GM12864 (cell line): ENCODE results near the gene NCAPG2.

Source experiments
- DNase-seq: peaks from one replicate; pipeline ENCODE4 v3.0.0-alpha.2; 2011; ENCODE audit warnings: low read depth
- H3K4me3 ChIP-seq: 2 replicates; pipeline ENCODE4 v1.5.1; 2011; ENCODE audit warnings: mild to moderate bottlenecking, low read depth, low read length, control low read depth
- TF ChIP-seq, protein P1 (sequence below): IDR thresholded peaks from 2 replicates; pipeline ENCODE4 v1.5.1; 2011; ENCODE audit warnings: low read depth, mild to moderate bottlenecking, moderate library complexity, low read length, control low read depth, inconsistent platforms; ENCODE audit errors: missing control alignments

NCAPG2 gene

DNA sequence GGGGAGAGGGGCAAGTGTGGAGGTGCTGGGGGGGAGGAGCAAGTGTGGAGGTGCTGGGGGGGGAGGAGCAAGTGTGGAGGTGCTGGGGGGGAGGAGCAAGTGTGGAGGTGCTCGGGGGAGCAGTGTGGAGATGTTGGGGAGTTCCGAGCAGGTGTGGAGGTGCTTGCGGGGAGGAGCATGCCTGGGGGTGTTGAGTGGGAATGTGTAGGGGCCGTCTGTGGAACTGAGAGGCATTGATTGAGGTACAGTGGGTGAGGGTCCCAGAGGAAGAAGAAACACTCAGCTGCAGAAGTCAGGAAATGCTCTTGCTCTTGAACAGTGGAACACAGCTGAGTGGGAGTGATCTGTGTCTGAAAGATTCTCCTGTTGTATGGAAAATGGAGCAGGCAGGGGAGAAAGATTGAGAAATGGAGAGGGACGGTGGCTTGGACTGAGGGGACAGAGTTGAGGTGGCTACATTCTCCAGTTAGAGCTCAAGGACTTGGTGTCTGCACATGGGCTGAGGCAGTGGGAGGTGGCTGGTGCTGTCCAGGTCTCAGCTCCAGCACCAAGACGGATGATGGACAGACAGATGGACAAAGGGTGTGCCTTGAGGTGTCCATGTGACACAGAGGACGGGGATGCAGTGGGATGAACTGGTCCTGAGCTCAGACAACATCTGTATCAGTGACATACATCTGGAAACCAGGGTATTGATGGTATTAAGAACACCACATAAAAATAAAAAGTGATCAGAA lies 25.2 kb upstream of the NCAPG2 start:
- no peak for DNase-seq
- no peak overlapping the region for H3K4me3 ChIP-seq
- TF ChIP-seq, protein P1, sequence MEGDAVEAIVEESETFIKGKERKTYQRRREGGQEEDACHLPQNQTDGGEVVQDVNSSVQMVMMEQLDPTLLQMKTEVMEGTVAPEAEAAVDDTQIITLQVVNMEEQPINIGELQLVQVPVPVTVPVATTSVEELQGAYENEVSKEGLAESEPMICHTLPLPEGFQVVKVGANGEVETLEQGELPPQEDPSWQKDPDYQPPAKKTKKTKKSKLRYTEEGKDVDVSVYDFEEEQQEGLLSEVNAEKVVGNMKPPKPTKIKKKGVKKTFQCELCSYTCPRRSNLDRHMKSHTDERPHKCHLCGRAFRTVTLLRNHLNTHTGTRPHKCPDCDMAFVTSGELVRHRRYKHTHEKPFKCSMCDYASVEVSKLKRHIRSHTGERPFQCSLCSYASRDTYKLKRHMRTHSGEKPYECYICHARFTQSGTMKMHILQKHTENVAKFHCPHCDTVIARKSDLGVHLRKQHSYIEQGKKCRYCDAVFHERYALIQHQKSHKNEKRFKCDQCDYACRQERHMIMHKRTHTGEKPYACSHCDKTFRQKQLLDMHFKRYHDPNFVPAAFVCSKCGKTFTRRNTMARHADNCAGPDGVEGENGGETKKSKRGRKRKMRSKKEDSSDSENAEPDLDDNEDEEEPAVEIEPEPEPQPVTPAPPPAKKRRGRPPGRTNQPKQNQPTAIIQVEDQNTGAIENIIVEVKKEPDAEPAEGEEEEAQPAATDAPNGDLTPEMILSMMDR = no peak

DNA sequence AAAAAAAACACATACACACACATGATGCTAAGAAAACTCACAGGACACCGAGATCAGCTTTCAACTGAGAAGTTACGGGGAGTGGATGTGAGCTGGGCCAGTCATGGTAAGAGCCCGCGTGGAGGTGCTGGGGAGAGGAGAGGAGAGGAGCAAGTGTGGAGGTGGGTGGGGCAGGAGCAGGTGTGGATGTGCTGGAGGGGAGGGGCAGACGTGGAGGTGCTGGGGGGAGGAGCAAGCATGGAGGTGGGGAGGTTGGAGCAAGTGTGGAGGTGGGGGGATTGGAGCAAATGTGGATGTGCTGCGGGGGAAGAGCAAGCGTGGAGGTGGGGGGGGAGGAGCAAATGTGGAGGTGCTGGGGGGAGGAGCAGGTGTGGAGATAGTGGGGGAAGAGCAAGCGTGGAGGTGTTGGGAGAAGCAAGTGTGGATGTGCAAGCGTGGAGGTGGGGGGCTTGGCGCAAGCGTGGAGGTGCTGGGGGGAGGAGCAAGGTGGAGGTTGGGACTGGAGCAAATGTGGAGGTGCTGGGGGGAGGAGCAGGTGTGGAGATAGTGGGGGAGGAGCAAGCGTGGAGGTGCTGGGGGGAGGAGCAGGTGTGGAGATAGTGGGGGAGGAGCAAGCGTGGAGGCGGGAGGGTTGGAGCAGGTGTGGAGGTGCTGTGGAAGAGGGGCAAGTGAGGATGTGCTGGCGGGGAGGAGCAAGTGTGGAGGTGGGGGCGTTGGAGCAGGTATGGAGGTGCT lies 24.5 kb upstream of the NCAPG2 start:
- no peak overlapping the region for H3K4me3 ChIP-seq
- TF ChIP-seq, protein P1 = no peak
- DNase-seq = no peak

DNA sequence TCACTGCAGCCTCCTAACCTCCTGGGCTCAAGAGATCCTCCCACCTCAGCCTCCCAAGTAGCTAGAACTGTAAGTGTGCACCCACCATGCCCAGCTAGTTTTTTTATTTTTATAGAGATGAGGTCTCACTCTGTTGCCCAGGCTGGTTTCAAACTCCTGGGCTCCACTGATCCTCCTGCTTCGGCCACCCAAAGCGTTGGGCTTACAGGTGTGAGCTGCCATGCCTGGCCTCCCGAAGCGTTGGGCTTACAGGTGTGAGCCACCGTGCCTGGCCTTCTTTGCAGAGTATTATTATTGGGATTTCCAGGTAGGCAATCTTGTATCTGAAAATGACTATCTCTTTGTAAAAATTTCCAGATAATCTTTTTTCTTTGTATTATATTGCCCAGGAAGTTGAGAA lies 23.1 kb upstream of the NCAPG2 start:
- DNase-seq = no peak
- no peak overlapping the region for H3K4me3 ChIP-seq
- TF ChIP-seq, protein P1 = no peak

DNA sequence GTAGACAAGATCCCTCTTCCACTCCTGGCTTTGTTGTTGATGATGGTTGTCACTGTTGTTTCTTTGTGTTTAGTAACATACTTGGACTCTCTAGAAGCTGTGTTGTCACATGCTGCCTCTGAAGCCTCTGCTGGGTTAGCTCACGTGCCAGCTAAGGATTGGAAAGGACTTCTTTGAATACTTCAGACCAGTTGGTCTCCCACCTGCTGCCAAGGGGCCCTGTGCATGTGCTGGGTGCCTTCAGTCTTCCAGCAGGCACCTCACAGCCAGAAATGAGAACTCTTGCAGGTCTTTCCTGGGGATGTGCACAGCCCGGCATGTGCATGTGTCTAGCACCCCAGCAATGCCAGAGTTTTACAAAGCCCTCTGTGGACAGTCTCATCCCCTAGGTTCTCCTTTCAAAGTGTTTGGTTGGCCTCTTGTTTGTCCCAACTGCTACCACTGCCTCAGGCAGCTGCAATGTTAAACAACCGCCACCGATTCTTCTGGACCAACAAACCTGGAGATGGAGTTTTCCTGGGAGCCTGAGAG lies 21.7 kb upstream of the NCAPG2 start:
- no peak for DNase-seq
- TF ChIP-seq, protein P1 = no peak

DNA sequence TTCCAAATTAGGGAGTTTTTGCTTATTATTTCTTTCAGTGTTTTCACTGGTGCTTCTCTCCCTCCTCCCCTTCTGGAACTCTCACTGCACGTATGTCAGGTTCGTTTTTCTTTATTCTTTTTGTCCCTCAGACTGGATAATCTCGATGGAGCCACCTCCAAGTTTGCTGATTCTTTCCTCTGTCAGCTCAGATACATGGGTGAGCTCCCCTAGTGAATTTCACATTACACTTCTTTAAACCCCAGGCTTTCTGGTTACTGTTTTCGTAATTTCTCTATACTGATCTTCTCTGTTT lies 20.8 kb upstream of the NCAPG2 start:
- TF ChIP-seq, protein P1 = no peak
- no peak for DNase-seq
- no peak overlapping the region for H3K4me3 ChIP-seq

More for the DNA sequence above, 21.7 kb upstream of the NCAPG2 start:
- H3K4me3 ChIP-seq = no peak overlapping the region

DNA sequence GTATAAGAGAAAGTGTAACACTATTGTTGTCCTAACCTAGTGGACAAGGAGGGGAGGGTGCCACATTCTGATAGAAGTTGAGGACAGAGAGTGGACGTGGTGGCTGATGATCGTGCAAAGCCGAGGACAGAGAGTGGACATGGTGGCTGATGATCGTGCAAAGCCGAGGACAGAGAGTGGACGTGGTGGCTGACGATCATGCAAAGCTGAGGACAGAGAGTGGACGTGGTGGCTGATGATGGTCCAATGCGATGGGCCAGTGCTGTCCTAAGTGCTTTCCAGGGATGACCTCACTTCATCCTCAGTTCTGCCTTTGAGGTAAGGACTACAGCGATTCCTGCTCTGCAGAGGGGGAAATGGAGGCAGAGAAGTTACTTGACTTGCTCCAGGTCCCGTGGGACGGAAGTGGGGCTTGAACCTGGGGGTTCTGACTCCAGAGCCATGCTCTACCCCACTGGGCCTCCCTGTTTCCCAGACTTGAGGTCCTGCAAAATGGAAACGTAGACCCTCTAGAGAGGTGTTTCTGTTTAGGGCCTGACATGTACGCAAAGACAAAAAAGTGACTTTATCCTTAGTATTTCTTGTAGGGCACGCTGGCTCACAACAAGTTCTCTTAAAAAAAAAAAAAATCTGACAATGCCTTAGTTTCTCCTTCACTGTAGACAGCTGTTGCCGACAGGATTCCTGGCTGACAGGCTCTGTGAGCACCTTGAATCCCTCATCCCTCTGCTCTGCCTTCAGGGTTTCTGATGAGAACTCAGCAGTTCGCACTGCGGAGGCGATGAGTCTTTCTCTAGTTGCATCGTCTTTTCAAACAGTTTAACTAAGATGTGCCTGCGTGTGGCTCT lies 20.3 kb upstream of the NCAPG2 start:
- H3K4me3 ChIP-seq = no peak overlapping the region
- TF ChIP-seq, protein P1 = no peak

More for the DNA sequence above, 20.3 kb upstream of the NCAPG2 start:
- DNase-seq = no peak
